ENCODE results near the gene URM1.

GRCh38 chr9:128421482-128421996 lies 50.4 kb downstream of the URM1 start:
- TF ChIP-seq, protein P1, sequence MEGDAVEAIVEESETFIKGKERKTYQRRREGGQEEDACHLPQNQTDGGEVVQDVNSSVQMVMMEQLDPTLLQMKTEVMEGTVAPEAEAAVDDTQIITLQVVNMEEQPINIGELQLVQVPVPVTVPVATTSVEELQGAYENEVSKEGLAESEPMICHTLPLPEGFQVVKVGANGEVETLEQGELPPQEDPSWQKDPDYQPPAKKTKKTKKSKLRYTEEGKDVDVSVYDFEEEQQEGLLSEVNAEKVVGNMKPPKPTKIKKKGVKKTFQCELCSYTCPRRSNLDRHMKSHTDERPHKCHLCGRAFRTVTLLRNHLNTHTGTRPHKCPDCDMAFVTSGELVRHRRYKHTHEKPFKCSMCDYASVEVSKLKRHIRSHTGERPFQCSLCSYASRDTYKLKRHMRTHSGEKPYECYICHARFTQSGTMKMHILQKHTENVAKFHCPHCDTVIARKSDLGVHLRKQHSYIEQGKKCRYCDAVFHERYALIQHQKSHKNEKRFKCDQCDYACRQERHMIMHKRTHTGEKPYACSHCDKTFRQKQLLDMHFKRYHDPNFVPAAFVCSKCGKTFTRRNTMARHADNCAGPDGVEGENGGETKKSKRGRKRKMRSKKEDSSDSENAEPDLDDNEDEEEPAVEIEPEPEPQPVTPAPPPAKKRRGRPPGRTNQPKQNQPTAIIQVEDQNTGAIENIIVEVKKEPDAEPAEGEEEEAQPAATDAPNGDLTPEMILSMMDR (IDR thresholded peaks at IDR 0.05; ENCODE audit: low read length), result no peak
- TF ChIP-seq EZH2 (IDR thresholded peaks at IDR 0.05; ENCODE audit: borderline replicate concordance, low read length), result no peak

Data from OCI-LY1 (cell line).